ENCODE data around the gene CCN2.

CCN2 gene, protein sequence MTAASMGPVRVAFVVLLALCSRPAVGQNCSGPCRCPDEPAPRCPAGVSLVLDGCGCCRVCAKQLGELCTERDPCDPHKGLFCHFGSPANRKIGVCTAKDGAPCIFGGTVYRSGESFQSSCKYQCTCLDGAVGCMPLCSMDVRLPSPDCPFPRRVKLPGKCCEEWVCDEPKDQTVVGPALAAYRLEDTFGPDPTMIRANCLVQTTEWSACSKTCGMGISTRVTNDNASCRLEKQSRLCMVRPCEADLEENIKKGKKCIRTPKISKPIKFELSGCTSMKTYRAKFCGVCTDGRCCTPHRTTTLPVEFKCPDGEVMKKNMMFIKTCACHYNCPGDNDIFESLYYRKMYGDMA
- 0 to 0.74 reads per million in 2 donors for total RNA-seq

DNA sequence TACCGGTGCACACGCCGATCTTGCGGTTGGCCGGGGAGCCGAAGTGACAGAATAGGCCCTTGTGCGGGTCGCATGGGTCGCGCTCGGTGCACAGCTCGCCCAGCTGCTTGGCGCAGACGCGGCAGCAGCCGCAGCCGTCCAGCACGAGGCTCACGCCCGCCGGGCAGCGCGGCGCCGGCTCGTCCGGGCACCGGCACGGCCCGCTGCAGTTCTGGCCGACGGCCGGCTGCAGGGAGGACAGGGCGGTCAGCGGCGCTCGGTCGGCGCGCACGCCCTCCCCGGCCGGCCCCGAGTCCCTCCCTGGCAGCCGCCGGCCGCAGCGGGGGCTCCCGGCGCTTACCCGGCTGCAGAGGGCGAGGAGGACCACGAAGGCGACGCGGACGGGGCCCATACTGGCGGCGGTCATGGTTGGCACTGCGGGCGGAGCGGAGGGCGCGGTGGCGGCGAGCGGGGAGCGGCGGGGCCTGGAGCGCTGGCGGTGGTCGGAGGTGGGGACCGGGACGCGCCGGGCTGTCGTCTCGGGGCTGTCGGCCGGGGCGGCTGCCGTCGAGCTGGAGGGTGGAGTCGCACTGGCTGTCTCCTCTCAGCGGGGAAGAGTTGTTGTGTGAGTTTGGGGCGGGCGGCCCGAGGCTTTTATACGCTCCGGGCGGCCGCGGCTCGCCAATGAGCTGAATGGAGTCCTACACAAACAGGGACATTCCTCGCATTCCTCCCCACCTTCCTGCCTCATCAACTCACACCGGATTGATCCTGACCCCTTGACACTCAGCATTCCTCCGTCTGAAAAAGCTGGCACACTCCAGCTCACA is at the start of gene CCN2:
TSS of gene CCN2 (minus strand) at position 606 of the 809 bp plus-strand sequence. CDS start at position 406, 200 bp downstream.
- DNase-seq = peak in 1 of 5 experiments; percentile 10

DNA sequence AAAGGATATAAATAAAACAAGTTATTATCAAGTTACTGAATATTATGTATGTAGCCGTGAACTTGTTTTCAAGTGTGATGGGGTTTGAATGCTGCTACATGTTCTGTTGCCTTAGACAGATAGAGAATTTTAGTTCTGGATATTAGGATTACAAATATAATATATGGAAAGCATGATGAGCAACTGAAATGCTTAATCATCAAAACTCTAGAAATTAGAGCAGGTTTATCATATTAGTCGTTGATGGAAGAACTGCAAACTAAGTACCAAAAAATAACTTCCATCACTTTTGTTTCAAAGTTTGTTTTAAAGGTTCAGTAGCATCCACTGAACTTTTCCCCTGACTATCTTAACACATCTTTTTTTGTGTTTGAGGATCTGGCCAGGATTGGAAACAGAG is 49.1 kb upstream of the CCN2 start:
- no peak for DNase-seq

DNA sequence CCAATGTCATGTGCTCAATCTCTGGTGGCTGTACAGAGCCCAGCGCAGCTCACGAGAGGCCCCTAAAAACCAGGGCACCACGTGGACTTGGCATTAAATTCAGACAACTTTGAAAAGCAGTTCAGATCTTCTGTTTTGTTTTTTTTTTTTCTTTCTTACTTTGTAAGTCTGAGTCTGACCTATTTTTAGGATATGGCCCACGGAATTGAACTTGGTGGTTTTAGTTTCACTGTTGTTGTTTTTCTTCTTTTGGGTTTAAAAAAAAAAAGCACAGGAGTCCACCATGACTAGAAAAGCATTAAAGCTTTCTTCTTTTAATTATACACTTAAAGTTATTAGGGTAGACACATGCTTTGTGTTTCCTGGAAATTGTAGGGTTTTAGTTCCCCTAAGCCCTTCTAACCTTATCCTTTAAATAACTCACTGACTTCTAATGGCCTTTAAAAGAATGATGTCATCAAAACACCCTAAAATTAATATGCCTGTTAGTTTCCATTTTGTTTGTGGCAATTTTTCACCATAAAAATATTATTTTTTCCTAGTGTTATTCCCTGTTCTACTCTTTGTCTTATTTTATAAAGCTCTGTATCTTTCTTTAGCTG is 48.5 kb upstream of the CCN2 start:
- no peak for DNase-seq

DNA sequence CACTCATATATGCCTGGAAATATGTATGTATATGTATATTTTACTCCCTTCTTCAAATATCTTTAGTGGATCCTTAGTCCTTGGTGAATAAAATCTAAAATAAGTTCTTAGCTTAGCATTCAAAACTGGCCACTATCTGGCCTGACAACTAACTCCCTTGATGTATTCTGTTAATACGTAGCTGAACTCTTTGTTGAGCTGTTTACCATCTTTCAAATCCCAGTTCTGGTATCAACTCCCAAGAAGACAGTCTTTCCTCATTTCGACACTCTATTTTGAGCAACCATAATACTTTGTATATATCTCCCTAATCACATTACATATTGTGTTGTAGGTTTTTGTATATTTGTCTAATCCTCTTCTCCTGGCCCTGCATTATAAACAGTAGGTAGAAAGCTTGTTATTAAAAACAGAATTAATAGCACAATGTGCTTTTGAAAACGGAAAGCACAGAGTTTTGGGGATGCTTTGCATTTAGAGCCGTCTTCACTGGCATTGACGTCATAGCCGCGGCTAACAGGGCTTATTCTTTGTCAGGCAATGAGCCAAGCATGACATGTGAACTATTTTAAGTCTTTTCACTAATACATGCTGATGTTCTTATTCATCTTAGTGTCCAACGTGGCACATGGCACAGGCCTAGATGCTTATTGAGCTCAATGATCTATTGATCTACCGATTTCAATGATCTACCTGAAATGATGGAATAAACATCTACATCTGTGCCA is 47.2 kb upstream of the CCN2 start:
- no peak for DNase-seq

DNA sequence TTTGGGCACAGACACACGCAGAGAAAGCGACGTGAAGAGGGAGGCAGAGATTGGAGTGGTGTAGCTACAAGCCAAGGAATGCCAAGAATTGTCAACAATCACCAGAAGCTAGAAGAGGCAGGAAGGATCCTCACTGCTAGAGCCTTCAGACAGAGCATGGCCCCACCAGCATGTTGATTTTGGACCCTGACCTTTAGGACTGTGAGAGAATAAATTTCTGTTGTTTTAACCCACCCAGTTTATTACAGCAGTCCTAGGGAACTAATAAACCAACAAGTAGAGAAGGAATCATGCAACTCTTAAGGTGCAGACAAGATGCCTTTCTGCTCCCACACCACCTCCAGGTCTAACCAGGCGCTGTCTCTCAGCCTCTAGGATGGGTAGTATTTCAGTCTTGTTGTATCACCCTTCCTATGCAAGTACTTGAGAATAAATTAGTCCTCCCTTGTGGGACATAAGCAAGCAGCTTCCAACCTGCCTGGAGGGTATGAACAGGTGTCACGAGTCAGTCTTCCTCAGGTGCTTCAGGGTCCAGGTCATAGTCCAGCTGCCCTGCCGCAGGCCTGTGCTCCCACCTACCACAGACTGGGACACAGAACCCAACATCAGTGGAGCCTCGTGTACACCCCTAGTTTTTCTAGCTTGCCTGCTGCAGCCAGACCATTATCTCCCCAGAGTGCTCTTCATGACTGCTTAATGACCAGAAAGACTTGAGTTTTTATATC is 46.4 kb upstream of the CCN2 start:
- no peak for DNase-seq

DNA sequence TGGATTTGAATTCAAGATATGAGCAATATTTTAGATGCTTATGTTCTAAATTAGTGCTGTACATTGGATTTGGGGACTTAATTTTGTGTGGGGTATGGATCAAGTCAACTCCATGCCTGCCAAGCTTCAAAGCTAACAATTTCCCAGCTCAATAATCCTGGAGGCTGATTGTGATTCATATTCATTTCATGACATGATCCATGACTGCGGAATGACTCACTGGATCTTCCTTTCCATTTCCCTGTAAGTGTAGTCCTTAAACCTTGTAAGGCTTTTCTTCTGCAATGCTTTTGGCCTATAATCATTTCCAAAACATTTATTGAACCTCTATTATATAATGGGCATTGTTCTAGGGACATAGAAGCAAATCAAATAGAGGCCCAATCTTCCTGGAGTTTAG is 44.7 kb upstream of the CCN2 start:
- no peak for DNase-seq

DNA sequence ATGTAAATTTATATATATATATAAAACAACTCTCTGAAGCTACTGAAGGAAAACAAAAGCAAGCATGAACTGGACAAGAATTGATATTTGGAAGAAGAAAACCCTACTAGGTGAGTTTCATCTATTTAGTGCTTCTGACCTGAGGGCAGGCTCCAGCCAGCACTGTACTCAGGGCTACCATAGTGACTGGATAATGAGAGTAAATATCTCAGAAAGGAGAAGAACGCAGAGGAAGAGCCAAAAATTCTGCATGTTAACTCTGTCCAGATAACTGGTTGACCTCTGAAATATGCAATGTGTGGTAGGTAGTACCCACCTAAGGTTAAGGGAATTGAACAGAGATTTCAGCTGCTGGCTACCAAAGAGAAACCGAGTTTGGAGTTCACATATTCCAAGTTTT is 41.4 kb upstream of the CCN2 start:
- DNase-seq = no peak

DNA sequence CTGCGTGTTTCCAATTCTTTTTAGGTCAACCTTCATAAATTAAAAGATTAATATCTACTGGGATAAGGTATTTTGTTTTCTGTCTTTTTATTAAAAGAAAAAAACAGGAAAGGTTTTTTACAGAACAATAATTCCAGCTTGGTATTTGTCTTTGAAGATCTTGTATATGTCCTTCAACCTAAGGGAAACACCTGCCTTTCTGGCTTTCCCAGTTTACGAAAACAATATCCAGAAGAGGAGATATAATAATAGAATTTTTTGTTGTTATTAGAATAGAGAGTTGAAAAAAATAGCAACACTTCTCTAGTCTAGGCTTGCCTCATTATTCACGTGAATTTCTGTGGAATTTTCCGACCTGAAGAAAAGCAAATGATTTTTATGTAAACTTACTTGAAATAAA is 37.9 kb upstream of the CCN2 start:
- no peak for DNase-seq

DNA sequence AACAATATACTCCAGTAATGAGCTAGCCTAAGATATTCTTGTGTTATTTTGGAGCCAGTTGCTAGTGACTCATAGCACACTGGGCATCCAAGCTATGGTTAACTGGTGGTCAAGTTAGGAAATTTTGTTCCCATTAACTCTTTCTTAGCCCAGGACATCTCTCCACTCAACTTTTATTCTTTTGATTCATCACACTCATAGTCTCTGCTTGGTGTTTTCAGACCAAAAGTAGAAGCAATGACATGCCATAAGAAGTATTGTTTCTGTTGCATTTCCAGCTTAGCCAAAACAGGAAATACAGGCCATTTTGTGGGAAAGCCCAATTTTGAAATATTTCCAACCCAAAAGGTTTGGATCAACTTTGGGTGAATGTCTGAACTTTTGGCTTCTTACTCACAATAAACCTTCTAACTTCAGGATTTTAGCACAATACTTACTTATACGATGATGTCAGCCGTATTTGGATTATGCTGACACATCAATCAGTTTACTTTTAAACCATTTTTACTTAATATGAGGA is 31.6 kb upstream of the CCN2 start:
- no peak for DNase-seq

DNA sequence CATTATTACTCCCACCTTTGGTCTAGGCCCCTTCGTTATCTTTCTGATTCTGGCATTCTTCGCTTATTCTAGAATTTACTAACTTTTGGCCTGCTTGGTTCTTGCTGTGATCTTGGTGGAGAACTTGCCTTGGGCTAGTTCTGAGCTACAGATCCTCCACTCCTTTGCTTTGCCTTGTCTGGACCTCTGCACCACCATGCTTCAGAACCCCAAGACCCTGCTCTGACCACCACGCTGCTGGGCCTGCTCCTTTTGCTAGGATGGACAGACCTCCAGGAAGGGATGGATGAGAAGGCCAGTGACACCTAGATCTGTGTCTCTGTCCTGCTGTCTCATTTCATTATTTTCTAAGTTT is 30.4 kb upstream of the CCN2 start:
- no peak for DNase-seq

DNA sequence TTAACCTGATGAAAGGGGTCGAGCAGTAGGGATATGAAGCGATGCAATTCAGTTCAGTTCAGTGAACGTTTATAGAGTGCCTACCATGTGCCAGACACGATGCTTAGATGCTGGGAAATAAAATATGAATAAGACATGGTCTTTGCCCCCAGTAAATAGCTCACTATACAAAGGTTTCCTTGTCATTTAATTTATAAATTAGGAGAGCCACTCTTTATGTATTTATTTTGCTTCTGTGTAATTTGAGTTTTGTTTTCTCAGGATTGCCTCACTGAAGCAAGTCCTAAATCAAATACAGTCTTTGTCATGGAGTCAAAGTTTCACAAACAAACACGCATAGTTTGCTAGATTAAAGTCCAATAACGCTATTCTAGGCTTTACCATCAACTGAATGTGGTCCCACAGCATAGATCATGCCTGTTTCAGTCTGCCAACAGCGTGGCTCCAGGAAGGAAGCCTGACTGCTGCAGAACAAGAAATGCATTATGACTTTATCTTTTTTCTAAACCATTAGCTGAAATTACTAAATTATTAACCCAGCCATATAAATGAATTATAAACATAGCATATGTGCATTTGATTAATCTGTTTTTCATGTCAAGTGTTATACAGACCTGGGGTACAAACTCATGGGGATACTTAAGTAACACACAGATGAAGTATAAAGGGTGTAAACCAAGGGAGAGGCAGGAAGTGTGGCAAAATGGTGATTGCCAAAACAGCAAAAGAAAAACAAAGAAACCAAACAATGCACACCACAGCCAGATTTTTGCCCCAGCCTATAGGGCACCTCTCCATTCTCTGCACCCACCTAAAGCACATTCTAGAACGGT is 29.8 kb upstream of the CCN2 start:
- DNase-seq = no peak

DNA sequence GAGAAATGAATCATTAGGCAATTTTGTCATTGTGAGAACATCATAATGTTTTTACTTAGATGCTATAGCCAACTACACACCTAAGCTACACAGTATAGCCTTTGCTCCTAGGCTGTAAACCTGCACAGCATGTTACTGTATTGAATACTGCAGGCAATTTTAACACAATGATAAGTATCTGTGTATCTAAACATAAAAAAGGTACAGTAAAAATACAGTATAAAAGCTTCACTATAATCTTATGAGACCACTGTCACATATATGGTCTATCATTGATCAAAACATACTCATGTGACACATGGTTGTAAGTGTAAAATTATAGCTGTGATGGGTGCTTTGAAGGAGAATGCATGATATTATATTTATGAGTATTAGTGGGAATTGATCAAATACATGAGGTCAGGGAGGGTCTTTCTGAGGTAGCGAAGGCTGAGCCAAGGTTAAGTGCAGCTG is 29.2 kb upstream of the CCN2 start:
- no peak for DNase-seq

DNA sequence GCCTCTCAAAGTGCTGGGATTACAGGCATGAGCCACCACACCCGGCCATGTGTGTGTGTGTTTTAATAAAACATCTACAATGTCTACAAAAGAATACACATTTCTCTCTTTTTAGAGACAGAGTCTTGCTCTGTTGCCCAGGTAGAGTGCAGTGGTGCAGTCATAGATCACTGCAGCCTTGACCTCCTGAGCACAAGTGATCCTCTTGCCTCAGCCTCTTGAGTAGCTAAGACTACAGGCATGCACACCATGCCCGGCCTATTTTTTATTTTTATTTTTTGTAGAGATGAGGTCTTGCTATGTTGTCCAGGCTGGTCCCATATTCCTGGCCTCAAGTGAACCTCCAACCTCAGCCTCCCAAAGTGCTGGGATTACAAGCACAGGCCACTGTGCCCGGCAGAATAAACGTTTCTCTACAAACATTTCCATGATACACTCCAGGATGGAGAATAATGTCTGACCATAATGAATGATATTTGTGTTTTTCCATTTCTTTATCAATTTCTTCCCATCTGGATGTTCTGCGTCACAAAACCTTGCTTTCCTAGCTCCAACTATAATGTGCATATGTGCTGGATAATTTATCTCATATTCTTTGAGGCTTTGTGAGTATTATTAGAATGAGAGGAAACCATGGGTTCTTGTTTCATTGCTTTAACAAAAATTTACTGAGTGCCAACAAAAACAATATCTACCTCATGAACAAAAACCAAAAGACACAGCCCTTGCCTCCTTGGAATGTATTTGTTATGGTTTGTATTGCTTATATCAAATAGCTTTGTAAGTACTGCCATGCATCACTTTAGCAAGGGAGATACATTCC is 28.6 kb upstream of the CCN2 start:
- DNase-seq = no peak

DNA sequence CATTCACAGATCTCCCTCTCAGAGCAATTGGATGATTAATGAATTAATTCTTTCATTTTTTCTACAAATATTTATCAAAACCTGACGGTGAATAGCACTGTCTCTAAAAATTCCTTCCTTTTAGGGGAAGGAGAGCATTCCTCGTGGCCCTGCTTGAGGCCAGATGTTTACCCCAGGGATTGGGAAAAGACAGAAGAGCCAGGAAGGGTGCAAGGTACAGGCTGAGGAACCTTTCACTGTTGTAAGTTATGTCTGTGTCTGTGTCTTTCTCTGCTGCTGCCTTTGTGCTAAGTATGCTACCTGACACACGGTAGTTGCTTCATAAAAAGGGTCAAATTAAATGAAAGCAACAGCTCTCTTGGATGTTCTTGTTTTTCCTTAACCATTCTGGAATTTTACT is 27.4 kb upstream of the CCN2 start:
- DNase-seq = no peak

DNA sequence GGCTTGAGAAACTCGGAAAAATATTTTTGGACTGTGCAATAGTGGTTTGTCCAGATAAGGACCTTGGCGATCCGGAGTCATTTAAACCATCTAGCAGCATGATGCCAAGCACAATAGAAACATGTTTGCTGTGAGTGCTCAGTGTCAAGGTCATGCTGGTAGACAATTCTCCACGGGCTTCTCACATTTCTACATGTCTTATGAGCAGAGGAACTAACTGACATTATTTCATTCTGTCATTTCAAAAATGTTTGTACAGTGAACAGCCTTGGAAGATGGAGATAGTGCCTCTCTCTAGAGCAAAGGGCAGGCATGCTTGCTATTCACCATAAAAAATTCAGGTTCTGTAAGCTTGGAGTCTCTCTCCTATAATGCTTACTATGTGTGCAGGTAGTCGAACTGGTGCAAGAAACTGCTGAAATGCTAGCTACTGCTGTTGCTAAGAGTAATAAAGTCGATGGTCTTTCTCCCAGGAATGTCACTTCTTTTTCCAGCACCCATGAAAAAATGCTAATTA is 25.4 kb upstream of the CCN2 start:
- no peak for DNase-seq

DNA sequence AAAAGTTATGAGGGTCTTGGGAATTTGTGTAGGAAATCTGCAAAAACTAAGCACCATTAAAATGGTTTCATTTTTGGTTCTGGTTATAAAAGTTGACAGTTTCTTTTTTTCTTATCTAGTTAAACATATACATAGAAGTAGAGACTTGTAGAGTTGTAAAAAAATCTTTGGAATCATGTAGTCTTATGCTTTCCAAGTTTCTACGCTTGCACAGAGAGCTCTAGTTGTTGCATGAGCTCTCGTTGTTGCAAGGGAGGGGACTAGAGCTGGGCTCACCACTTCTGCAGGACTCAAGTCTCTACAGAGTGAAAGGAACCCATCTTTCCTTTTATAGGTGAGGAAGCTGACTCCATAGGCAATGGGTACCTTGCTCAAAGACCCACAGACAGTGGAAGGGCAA is 21.6 kb upstream of the CCN2 start:
- no peak for DNase-seq

DNA sequence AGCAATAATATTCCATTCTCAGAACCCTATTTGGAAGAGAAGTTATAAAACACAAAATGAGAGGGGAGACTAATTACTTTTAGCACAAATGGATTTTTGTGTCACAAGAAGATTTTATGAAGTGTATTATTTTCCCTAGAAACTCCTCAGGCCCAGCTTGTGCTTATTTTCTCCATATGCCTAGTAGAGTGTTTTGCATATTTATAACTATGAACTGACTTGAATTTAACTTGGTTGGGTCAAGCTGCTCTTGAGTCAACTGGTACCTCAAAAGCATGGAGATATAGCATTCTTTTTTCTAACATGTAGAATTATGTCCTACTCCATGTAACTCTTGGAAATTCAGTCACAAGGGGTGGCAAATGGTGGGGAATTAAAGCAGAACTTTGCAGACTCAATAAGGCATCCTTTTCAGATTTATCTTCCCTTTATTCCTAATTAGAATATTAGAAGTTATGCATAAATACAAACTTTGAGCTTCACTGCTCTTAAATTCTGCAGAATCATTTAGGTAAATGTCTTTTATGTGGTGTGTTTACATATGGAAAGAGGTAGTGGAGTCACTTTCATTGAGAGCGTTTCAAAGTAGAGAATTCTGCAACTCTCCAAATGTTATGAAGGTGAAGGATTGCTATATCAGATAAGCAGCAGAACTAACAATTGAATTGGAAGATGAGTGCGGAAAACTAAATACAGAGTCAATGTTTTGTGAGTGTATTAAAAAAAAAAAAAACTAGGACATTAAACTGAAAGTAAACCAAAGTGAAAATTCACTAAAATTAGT is 19.1 kb upstream of the CCN2 start:
- DNase-seq = no peak

DNA sequence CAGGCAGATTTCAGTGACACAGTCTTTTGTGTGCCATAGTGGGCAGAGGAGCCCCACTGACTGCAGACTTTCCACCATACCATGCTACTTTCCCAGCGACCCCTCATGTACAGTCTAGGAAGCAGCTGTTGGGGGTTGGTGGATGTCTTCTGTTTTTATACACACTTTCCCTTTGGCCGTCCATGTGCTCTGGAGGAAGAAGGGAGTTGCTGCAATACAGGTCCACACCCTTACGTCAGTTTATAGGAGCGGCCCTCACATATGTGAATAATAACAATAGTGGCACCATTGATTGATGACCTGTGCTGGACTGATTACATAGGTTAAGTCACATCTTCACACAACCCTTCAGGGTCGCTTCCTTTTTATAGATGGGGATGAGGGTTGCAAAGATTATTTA is 17.5 kb upstream of the CCN2 start:
- DNase-seq = no peak

DNA sequence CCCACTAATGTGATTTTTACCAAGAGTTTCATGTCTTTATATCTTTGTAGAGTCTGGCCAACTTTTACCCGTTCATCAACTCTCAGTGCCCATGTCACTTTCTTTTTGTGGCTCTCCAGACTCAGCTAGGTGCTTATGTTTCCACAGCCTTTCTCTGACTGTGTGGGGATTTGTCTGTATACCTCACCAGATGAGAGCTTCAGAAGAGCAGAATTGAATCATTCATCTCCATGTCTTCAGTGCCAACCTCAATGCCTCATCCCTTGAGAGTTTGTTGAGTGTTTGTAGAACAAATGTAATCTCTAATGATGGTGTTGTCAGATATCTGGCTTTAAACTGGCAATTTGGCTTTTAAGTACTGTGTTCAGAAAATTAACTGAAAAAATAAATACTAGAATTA is 16.8 kb upstream of the CCN2 start:
- DNase-seq = no peak
